Gastroesophageal sphincter (tissue), 4 donors: ENCODE results near the gene CCDC57. TPM values are rescaled to one million over a fixed set of nuclear protein-coding genes. Genes with fewer than 3 reads are reported as not detected.

Source experiments
- ATAC-seq: fragments of 150-250 bp; one replicate; pipeline ENCODE4 v1.9.1; 2016; ENCODE audit warnings: mild to moderate bottlenecking, moderate library complexity
- H3K27ac ChIP-seq, 4 donors: fragments of 200-600 bp; sonication (generic) in 3 of 4; 1 replicate in 3 of 4; 2 replicates in 1 of 4; pipeline ENCODE4 v1.5.1; 2016 to 2019
- H3K27me3 ChIP-seq: fragments of 200-600 bp; sonication (generic); one replicate; pipeline ENCODE4 v1.5.1; 2019
- H3K36me3 ChIP-seq, 2 donors: fragments of 200-600 bp; sonication (generic); one replicate each; pipeline ENCODE4 v1.5.1; 2019; ENCODE audit warnings: control low read depth in 1 of 2
- H3K4me1 ChIP-seq, 3 donors: fragments of 200-600 bp; sonication (generic); 1 replicate in 2 of 3; 2 replicates in 1 of 3; pipeline ENCODE4 v1.5.1; 2016 to 2019; ENCODE audit warnings: control low read depth in 2 of 3
- H3K4me3 ChIP-seq, 2 donors: fragments of 200-600 bp; sonication (generic); one replicate each; pipeline ENCODE4 v1.5.1; 2019; ENCODE audit warnings: mild to moderate bottlenecking in 1 of 2, moderate library complexity in 1 of 2
- H3K9me3 ChIP-seq, 3 donors: fragments of 200-600 bp; sonication (generic); one replicate each; pipeline ENCODE4 v1.5.1; 2017 to 2019; ENCODE audit warnings: control low read depth in 2 of 3
- CTCF ChIP-seq, 4 experiments: fragments of 200-600 bp in 2 of 4; fragments of 450-650 bp in 2 of 4; sonication (generic) in 1 of 4; IDR thresholded peaks; one replicate each; pipeline ENCODE4 v1.5.1; 2017 to 2019; ENCODE audit warnings: antibody characterized with exemption in 4 of 4, mild to moderate bottlenecking in 2 of 4, moderate library complexity in 2 of 4
- EP300 ChIP-seq: sonication (generic); formaldehyde crosslinking; IDR thresholded peaks from one replicate; pipeline ENCODE4 v1.6.1; 2017; ENCODE audit warnings: antibody characterized with exemption, mild to moderate bottlenecking
- POLR2A ChIP-seq, 2 donors: fragments of 450-650 bp; IDR thresholded peaks; one replicate each; pipeline ENCODE4 v1.6.1; 2017; ENCODE audit warnings: antibody characterized with exemption in 2 of 2, mild to moderate bottlenecking in 2 of 2, moderate library complexity in 1 of 2
- POLR2AphosphoS5 ChIP-seq: sonication (generic); formaldehyde crosslinking; IDR thresholded peaks from one replicate; pipeline ENCODE4 v1.6.1; 2017; ENCODE audit warnings: antibody characterized with exemption
- WGBS, 2 donors: methylation state at CpG; one replicate each; pipeline ENCODE4 v1.1.5; 2018; ENCODE audit warnings: low coverage in 1 of 2; 5-methylcytosine and 5-hydroxymethylcytosine counted together
- total RNA-seq, 4 donors: library from RNA; depleted of rRNA; stranded (reverse); fragments of >200 nt; gene quantifications; one replicate each; pipeline ENCODE4 v1.1.0, GENCODE V29; 2016

Gene CCDC57
- total RNA-seq, 4 donors from 2014 or later = 6.5 to 28.2 (median 16.2) TPM

GRCh38 chr17:82237083-82237745 lies 24.6 kb upstream of the CCDC57 start:
- no peak for ATAC-seq
- H3K9me3 ChIP-seq = no peaks in the 10 kb centered on the region
- TF ChIP-seq POLR2AphosphoS5 = no peak
- no peak for TF ChIP-seq EP300
- TF ChIP-seq CTCF (IDR thresholded peaks at IDR 0.05) = no peak
- TF ChIP-seq POLR2A (IDR thresholded peaks at IDR 0.05) = no peak
- peak overlapping the region in 3 of 4 donors; percentile 81 to 86 (median 85) for H3K27ac ChIP-seq
- WGBS, 2 donors = 83 to 90% methylated on average over 8 to 14 of the region's 59 CpGs
- peaks cover 0 to 31% of the 10 kb centered on the region in 2 donors for H3K36me3 ChIP-seq
- no peaks in the 10 kb centered on the region for H3K27me3 ChIP-seq
- no peak overlapping the region for H3K4me3 ChIP-seq
- H3K4me1 ChIP-seq = peaks cover 9 to 97% (median 61%) of the 10 kb centered on the region in 3 donors

DNA sequence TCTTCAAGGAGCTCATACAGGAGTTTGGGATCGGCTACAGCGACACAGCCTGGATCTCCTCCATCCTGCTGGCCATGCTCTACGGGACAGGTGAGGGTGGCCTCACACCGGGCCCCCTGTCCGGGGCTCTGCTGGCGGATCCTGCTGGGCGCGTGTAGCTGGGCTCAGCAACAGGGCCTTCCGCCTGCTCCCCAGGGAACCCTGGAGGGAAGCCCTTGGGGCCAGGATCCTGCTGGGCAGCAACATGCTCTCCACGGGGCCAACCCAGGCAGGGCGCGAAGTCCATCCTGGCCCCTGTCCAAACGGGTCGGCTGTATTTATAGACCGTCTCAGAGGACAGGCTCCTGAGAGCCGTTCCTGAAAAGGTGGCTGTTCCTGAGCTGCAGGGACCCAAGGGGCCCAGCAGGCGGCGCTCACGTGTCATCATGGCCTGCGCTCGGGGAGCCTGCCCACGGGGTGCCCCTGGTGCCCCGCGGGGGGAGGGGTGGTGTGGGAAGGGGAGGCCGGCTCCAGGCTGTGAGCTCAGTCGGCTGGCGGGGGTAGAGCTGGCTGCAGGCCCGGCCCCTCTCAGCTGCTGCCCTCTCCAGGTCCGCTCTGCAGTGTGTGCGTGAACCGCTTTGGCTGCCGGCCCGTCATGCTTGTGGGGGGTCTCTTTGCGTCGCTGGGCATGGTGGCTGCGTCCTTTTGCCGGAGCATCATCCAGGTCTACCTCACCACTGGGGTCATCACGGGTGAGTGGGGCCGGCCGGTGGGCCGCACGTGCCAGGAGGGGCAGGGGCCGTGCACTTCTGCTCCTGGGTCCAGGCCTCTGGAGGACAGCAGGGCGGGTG lies 23.7 kb upstream of the CCDC57 start:
- H3K27me3 ChIP-seq = no peaks in the 10 kb centered on the region
- H3K4me1 ChIP-seq = peaks cover 5 to 97% (median 57%) of the 10 kb centered on the region in 3 donors
- no peaks in the 10 kb centered on the region for H3K9me3 ChIP-seq
- TF ChIP-seq EP300 = no peak
- TF ChIP-seq CTCF (IDR thresholded peaks at IDR 0.05) = peak in 3 of 4 experiments; percentile 93 to 98 (median 95)
- TF ChIP-seq POLR2AphosphoS5 = no peak
- no peak for TF ChIP-seq POLR2A (IDR thresholded peaks at IDR 0.05)
- 73% methylated on average over 3 of the region's 44 CpGs; no CpG with 5 or more reads in 1 of the 2 donors for WGBS, 2 donors
- peak; percentile 32 for ATAC-seq
- H3K36me3 ChIP-seq = peaks cover 0 to 31% of the 10 kb centered on the region in 2 donors
- H3K4me3 ChIP-seq = no peak overlapping the region
- H3K27ac ChIP-seq = peak overlapping the region in 3 of 4 donors; percentile 81 to 86 (median 85)

DNA sequence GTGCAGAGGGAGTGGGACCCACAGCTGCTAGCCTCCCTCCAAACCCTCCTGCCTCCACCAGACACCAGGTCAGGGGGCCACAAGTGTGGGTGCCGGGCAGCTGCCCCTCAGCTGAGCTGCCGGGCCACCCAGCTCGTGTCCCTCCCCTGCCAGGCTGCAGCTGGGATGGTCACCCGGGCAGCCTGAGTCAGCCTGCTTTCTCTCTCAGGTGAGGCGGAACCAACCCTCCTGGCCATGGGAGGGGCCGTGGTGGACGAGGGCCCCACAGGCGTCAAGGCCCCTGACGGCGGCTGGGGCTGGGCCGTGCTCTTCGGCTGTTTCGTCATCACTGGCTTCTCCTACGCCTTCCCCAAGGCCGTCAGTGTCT lies 23.1 kb upstream of the CCDC57 start:
- H3K4me1 ChIP-seq = peaks cover under 1 to 97% (median 51%) of the 10 kb centered on the region in 3 donors
- peak overlapping the region in 3 of 4 donors; percentile 81 to 86 (median 85) for H3K27ac ChIP-seq
- H3K9me3 ChIP-seq = no peaks in the 10 kb centered on the region
- no peak overlapping the region for H3K4me3 ChIP-seq
- ATAC-seq = no peak
- 89% methylated on average over 3 of the region's 15 CpGs; no CpG with 5 or more reads in 1 of the 2 donors for WGBS, 2 donors
- no peak for TF ChIP-seq POLR2A (IDR thresholded peaks at IDR 0.05)
- TF ChIP-seq EP300 = no peak
- TF ChIP-seq CTCF (IDR thresholded peaks at IDR 0.05) = no peak
- TF ChIP-seq POLR2AphosphoS5 = no peak
- peaks cover 0 to 31% of the 10 kb centered on the region in 2 donors for H3K36me3 ChIP-seq
- H3K27me3 ChIP-seq = no peaks in the 10 kb centered on the region

DNA sequence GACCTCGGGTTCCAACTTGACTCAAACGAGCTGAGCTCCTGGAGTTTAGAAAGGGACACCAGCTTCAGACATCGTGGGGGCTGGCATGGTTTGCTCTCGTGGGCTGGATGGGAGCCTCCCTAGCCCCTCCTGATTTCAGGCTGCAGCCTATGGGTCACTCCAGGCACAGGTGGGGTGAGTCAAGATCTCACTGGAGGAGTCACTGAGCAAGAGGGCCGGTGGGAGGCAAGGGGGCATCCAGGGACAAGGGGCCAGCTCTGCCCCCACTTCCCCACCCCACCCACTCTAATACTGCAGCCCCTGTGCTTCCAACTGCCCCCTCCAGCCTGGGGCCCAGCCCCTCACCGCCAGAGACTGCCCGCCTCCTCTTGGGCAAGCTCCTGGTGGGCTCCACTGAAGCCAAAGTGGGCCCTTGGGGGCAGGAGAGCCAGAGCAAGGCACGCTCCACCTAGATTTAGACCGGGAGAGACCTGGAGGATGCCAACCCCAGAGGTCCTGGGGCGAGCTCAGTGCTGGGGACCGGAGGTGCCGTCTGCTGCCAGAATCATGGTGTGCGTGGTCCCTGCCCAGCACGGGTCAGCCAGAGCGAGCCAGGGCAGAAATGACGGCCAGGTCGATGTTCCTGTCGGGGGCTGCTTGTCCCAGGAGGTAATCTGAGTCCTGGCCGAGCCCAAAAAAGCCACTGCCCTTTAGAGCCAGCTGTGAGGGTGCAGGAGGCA lies 22.6 kb upstream of the CCDC57 start:
- 74 to 80% methylated on average over 1 to 7 of the region's 19 CpGs for WGBS, 2 donors
- Histone ChIP-seq H3K4me1 (peaks cover 0 to 97% (median 51%) of the 10 kb centered on the region in 3 donors), H3K4me3 (no peak overlapping the region)

More for the DNA sequence above, 22.6 kb upstream of the CCDC57 start:
- H3K9me3 ChIP-seq = no peaks in the 10 kb centered on the region
- H3K27ac ChIP-seq = peak overlapping the region in 3 of 4 donors; percentile 81 to 86 (median 85)
- ATAC-seq = no peak
- peaks cover 0 to 31% of the 10 kb centered on the region in 2 donors for H3K36me3 ChIP-seq
- no peak for TF ChIP-seq POLR2A (IDR thresholded peaks at IDR 0.05)
- no peak for TF ChIP-seq CTCF (IDR thresholded peaks at IDR 0.05)
- no peak for TF ChIP-seq EP300
- no peak for TF ChIP-seq POLR2AphosphoS5
- no peaks in the 10 kb centered on the region for H3K27me3 ChIP-seq
